Measurements from ENCODE around the gene SNX9.
"Not testable (repeated sequence)": the region's sequence is repeated elsewhere in the genome, so short reads cannot be mapped to it uniquely, and the experiment has no call there.

SNX9 gene

DNA sequence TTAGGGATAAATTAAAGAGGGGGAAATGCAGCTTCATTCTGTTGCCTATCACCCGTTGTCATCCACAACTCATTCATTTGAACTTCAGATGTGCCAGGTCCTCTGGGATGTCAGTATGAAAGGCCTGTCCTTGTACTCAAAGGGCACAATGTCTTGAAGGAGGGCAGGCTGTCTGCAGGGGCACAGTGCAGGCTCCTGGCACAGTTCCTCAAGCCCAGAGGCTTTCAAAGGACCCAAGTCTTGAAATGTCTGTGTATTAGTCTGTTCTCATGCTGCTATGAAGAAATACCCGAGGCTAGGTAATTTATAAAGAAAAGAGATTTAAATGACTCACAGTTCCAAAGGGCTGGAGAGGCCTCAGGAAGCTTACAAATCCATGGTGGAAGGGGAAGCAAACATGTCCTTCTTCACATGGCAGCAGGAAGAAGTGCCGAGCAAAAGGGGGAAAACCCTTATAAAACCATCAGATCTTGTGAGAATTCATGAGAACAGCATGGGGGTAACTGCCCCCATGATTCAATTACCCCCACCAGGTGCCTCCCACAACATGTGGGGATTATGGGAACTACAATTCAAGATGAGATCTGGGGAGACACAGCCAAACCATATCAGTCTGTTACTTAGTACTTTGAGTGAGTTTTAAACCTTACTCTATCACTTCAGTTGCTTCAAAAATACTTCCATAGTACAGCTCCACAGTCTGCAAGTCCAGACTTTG is 9.4 kb downstream of the SNX9 start:
- no peak for DNase-seq

DNA sequence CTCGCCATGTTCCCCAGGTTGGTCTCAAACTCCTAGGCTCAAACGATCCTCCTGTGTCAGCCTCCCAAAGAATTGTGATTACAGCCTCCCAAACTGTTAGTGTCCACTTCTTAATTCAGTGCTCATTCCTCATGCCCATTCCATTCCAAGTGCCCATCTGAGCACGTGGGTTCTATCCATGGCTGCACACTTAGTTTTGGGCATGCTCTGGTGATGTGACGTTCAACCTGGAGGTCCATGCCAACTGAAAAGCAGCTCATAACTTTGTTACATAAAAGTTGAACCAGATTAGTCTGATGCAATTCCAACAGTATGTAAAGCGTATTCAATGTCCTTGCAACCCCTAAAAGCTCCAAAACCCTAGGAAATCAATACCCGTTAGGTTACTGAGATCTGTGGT is 11.5 kb downstream of the SNX9 start:
- DNase-seq, result no peak

DNA sequence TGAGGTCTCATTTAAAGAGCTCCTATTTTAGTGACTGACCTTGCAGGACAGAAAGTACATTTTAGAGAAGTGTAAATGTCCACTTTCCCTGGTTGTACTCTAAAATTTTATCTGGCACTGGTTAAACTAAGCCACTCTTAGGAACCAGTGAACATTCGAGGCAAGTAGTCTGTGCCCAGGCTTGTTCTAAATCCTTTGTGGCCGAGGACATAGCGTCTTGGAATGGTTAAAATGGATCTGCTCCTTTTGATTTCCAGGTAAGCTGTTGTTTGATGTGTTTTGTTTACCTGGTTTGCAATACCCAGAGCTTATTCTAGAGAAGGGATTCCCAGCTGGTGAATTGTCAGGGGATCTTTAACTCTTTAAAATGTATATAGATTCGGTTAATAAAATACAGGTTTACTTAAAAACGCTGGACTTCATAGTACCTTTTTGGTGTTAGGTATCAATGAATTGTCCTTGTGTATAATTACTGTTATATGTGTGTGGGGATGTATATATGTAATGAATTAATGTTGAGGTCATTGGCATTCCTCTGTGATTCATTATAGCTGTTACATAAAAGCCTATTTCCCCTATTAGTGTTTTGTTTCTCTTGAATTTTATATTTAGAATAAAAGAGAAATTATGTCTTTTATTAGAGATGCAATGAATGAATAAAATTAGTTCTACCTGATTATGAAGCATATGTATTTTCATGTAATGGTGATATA is 15.8 kb downstream of the SNX9 start:
- no peak for DNase-seq

DNA sequence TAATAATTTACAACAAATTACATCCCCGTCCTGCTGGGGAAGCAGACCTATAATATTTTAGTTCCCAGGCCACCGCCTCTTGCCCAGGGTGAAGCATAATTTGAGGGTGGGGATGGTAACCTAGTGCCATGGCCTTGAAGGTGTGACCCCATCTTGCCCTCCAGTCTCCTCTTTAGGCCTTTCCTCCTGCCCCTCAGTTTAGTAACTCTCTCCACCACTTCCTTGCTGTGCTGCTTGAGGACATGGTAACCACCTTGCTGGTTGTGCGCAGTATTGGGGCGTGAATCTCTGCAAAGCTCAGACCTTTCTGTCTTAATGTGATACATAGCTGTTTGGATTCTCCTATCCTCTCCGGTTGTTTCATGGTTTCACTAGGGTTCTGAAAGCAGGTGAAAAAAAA is 16.6 kb downstream of the SNX9 start:
- DNase-seq, result no peak

- no peak for DNase-seq
Observed at GRCh38 chr6:157840261-157840660, 17.2 kb downstream of the SNX9 start.

- no peak for DNase-seq
Observed at GRCh38 chr6:157840776-157841175, 17.7 kb downstream of the SNX9 start.

GRCh38 chr6:157841211-157841840 is 18.3 kb downstream of the SNX9 start:
- no peak for DNase-seq

DNA sequence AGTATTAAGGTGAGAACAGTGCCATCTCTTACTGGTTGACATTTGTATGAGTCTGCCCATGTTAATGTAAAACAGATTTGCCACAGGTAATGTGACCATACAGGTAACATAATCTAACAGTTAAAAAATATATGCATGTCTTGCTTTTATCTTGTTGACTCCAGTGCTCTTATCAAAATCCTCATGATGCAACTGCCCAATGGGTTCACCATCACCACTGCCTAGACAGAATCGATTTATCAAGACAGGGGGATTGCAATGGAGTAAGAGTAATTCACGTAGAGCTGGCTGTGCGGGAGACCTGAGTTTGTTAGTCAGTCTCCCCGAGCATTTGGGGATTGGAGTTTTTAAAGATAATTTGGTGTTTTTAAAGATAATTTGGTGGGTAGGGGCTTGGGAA is 19.2 kb downstream of the SNX9 start:
- no peak for DNase-seq

GRCh38 chr6:157844196-157844595 is 21.1 kb downstream of the SNX9 start:
- DNase-seq, result not testable (repeated sequence)

- DNase-seq, result no peak
Observed at GRCh38 chr6:157845493-157846259, 22.6 kb downstream of the SNX9 start.

GRCh38 chr6:157847846-157848245 is 24.8 kb downstream of the SNX9 start:
- no peak for DNase-seq

DNA sequence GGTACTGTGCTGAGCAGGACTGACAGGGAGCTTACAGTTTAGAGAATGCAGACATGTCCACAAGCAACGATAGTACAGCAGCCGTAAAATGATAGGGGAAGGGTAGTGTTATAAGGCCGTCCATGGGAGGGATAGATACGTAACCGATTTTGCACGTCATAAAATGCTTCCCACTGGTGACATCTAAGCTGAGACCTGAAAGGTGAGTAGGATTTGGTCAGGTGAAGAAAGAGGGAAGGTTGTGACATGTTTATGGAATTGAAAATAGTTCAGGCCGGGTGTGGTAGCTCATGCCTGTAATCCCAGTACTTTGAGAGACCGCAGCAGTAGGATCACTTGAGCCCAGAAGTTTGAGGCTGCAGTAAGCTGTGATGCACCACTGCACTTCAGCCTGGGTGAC is 25.6 kb downstream of the SNX9 start:
- no peak for DNase-seq

- DNase-seq, result no peak
Observed at GRCh38 chr6:157849288-157850017, 26.4 kb downstream of the SNX9 start.

GRCh38 chr6:157850030-157850429 is 27.0 kb downstream of the SNX9 start:
- DNase-seq, result no peak

GRCh38 chr6:157853018-157853805 is 30.2 kb downstream of the SNX9 start:
- DNase-seq, result no peak

- no peak for DNase-seq
Observed at GRCh38 chr6:157853902-157854502, 31.0 kb downstream of the SNX9 start.

GRCh38 chr6:157855325-157855724 is 32.3 kb downstream of the SNX9 start:
- no peak for DNase-seq

DNA sequence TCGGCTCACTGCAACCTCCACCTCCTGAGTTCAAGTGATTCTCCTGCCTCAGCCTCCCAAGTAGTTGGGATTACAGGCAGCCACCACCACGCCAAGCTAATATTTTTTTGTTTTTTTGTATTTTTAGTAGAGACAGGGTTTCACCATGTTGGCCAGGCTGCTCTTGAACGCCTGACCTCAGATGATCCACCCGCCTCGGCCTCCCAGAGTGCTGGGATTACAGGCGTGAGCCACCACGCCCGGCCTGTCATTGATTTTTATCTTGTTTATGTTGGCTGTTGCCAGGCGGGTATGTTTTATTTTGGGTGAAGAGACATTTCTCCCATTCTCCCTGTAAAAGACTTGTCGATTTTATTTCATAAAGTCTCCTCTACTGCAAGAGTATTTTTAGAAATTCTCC is 32.8 kb downstream of the SNX9 start:
- not testable (repeated sequence) for DNase-seq

DNA sequence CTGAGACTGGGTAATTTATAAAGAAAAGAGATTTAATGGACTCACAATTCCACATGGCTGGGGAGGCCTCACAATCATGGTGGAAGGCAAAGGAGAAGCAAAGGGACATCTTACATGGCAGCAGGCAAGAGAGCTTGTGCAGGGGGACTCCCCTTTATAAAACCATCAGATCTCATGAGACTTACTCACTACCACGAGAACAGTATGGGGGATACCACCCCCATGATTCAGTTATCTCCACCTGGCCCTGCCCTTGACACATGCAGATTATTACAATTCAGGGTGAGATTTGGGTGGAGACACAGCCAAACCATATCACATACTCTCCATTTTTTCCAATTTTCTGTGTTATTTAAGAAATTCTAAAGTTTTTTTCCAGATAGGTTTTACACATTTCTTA is 35.6 kb downstream of the SNX9 start:
- DNase-seq, result not testable (repeated sequence)

GRCh38 chr6:157859775-157860504 is 36.9 kb downstream of the SNX9 start:
- DNase-seq, result no peak
